H1 (cell line): ENCODE data around the gene USP1. TPM values are rescaled to one million over a fixed set of nuclear protein-coding genes. Genes with fewer than 3 reads are reported as not detected.

Source experiments
- CTCF ChIA-PET: fragments of 300-600 bp; sonication (Branson Sonifier 250); formaldehyde crosslinking; loops from one replicate; lab custom pipeline; 2021; ENCODE audit not compliant: partially characterized antibody; lab: Charles Lee
- POLR2A ChIA-PET: fragments of 300-600 bp; sonication (Branson Sonifier 250); formaldehyde crosslinking; loops from one replicate; lab custom pipeline; 2021; ENCODE audit warnings: inconsistent platforms; ENCODE audit not compliant: partially characterized antibody; lab: Charles Lee
- DNase-seq, 2 experiments: peaks; one replicate each; pipeline versions ENCODE4 v3.0.0 to v3.0.0-alpha.2; 2010 to 2022; ENCODE audit warnings: low spot score in 2 of 2, low read depth in 1 of 2, mixed read lengths in 1 of 2
- FAIRE-seq: peaks from 2 replicates; lab custom pipeline; 2011; peaks lifted over from hg19 to GRCh38; lab: Jason Lieb, UNC
- H2AFZ ChIP-seq: 2 replicates; pipeline ENCODE4 v1.8.1; 2012; ENCODE audit warnings: low read length, inconsistent platforms
- H2AK5ac ChIP-seq: 2 replicates; pipeline ENCODE4 v1.6.1; 2013; ENCODE audit warnings: low read depth, low read length
- H2BK120ac ChIP-seq: replicated peaks from 2 replicates; pipeline ENCODE3; 2013; ENCODE audit warnings: low read depth, low read length, inconsistent platforms
- H2BK12ac ChIP-seq: 2 replicates; pipeline ENCODE4 v1.6.1; 2013; ENCODE audit warnings: low read depth, low read length
- H2BK15ac ChIP-seq: 2 replicates; pipeline ENCODE4 v1.6.1; 2013; ENCODE audit warnings: low read length
- H2BK20ac ChIP-seq: 2 replicates; pipeline ENCODE4 v1.6.1; 2013; ENCODE audit warnings: low read length
- H2BK5ac ChIP-seq: 2 replicates; pipeline ENCODE4 v1.6.1; 2013; ENCODE audit warnings: low read depth, low read length
- H3K14ac ChIP-seq: 2 replicates; pipeline ENCODE4 v1.6.1; 2013; ENCODE audit warnings: inconsistent platforms; ENCODE audit not compliant: insufficient read length
- H3K18ac ChIP-seq: 2 replicates; pipeline ENCODE4 v1.6.1; 2013; ENCODE audit warnings: low read length; ENCODE audit errors: extremely low read depth
- H3K23ac ChIP-seq: 2 replicates; pipeline ENCODE4 v1.6.1; 2013; ENCODE audit warnings: inconsistent platforms; ENCODE audit not compliant: insufficient read length
- H3K23me2 ChIP-seq: 2 replicates; pipeline ENCODE4 v1.6.1; 2013; ENCODE audit warnings: low read depth, low read length
- H3K27ac ChIP-seq: 2 replicates; pipeline ENCODE4 v1.6.1; 2011; ENCODE audit warnings: low read depth, low read length, inconsistent platforms
- H3K27me3 ChIP-seq, 4 experiments: replicated peaks in 1 of 4; 1 replicate in 1 of 4; 2 replicates in 3 of 4; pipeline versions ENCODE4 v1.6.1 to v1.8.1; 2011 to 2013; ENCODE audit warnings: low read length in 3 of 4, mild to moderate bottlenecking in 3 of 4, inconsistent platforms in 2 of 4, mixed read lengths in 2 of 4, moderate library complexity in 1 of 4; ENCODE audit not compliant: control insufficient read depth in 3 of 4, insufficient read depth in 3 of 4; ENCODE audit errors: extremely low read depth in 1 of 4
- H3K36me3 ChIP-seq, 4 experiments: 2 replicates each; pipeline versions ENCODE4 v1.6.1 to v1.8.1; 2011 to 2013; ENCODE audit warnings: mild to moderate bottlenecking in 4 of 4, low read length in 3 of 4, moderate library complexity in 2 of 4, control low read depth in 1 of 4, inconsistent platforms in 1 of 4; ENCODE audit not compliant: insufficient read depth in 4 of 4, control insufficient read depth in 2 of 4
- H3K4ac ChIP-seq: replicated peaks from 2 replicates; pipeline ENCODE3; 2013; ENCODE audit warnings: low read length, low read depth, mixed read lengths, inconsistent platforms; ENCODE audit not compliant: insufficient read length
- H3K4me1 ChIP-seq, 4 experiments: replicated peaks in 1 of 4; 1 replicate in 1 of 4; 2 replicates in 3 of 4; pipeline versions ENCODE4 v1.6.1 to v1.8.1; 2011 to 2013; ENCODE audit warnings: low read length in 3 of 4, inconsistent platforms in 2 of 4, mixed read lengths in 1 of 4; ENCODE audit not compliant: insufficient read depth in 4 of 4, control insufficient read depth in 3 of 4
- H3K4me2 ChIP-seq, 2 experiments: 2 replicates each; pipeline versions ENCODE4 v1.6.1 to v1.8.1; 2011 to 2013; ENCODE audit warnings: low read depth in 2 of 2, low read length in 2 of 2, control low read depth in 1 of 2, inconsistent platforms in 1 of 2, mild to moderate bottlenecking in 1 of 2; ENCODE audit not compliant: insufficient read depth in 1 of 2
- H3K4me3 ChIP-seq, 4 experiments: fragments of 200-600, 300-600 bp in 1 of 4; sonication (generic), shearing (Covaris generic), sonication (Bioruptor Twin) in 1 of 4; 2 replicates each; pipeline versions ENCODE4 v1.5.1 to v1.8.1; 2011 to 2016; ENCODE audit warnings: low read length in 4 of 4, low read depth in 3 of 4, control low read depth in 2 of 4, inconsistent platforms in 2 of 4, mild to moderate bottlenecking in 2 of 4, mixed read lengths in 1 of 4, moderate library complexity in 1 of 4; ENCODE audit not compliant: insufficient read depth in 2 of 4; ENCODE audit errors: extremely low read depth in 1 of 4
- H3K56ac ChIP-seq: replicated peaks from 2 replicates; pipeline ENCODE3; 2013; ENCODE audit warnings: low read depth, mild to moderate bottlenecking, mixed read lengths, low read length, inconsistent platforms; ENCODE audit not compliant: insufficient read length
- H3K79me1 ChIP-seq: 2 replicates; pipeline ENCODE4 v1.6.1; 2013; ENCODE audit warnings: low read depth, low read length, control low read depth
- H3K79me2 ChIP-seq, 2 experiments: 2 replicates each; pipeline versions ENCODE4 v1.6.1 to v1.8.1; 2012 to 2013; ENCODE audit warnings: low read length in 2 of 2, mild to moderate bottlenecking in 2 of 2, inconsistent platforms in 1 of 2; ENCODE audit not compliant: insufficient read depth in 2 of 2, control insufficient read depth in 1 of 2
- H3K9ac ChIP-seq, 4 experiments: replicated peaks in 1 of 4; 1 replicate in 1 of 4; 2 replicates in 3 of 4; pipeline versions ENCODE4 v1.6.1 to v1.8.1; 2011 to 2013; ENCODE audit warnings: low read depth in 3 of 4, low read length in 3 of 4, control low read depth in 2 of 4, mild to moderate bottlenecking in 2 of 4, moderate library complexity in 2 of 4, inconsistent platforms in 1 of 4; ENCODE audit errors: extremely low read depth in 1 of 4
- H3K9me3 ChIP-seq, 2 experiments: 2 replicates each; pipeline versions ENCODE4 v1.6.1 to v1.8.1; 2012 to 2013; ENCODE audit warnings: mild to moderate bottlenecking in 2 of 2, moderate library complexity in 2 of 2, control low read depth in 1 of 2, inconsistent platforms in 1 of 2, low read depth in 1 of 2, low read length in 1 of 2, mixed read lengths in 1 of 2; ENCODE audit not compliant: insufficient read depth in 2 of 2
- H4K20me1 ChIP-seq, 2 experiments: replicated peaks in 1 of 2; 2 replicates each; pipeline versions ENCODE3 to v1.8.1; 2011 to 2013; ENCODE audit warnings: inconsistent platforms in 2 of 2, low read length in 2 of 2, mild to moderate bottlenecking in 1 of 2; ENCODE audit not compliant: insufficient read depth in 2 of 2, control insufficient read depth in 1 of 2
- H4K5ac ChIP-seq: 2 replicates; pipeline ENCODE4 v1.6.1; 2013; ENCODE audit warnings: low read length, low read depth, mixed read lengths, inconsistent platforms; ENCODE audit not compliant: insufficient read length
- H4K8ac ChIP-seq: 2 replicates; pipeline ENCODE4 v1.8.0; 2013; ENCODE audit warnings: mild to moderate bottlenecking, moderate library complexity, low read length, inconsistent platforms; ENCODE audit not compliant: insufficient read depth; ENCODE audit errors: extremely low read depth
- H4K91ac ChIP-seq: replicated peaks from 2 replicates; pipeline ENCODE3; 2013; ENCODE audit warnings: low read length, mixed read lengths, inconsistent platforms; ENCODE audit not compliant: insufficient read length
- ASH2L ChIP-seq: fragments of 200-600, 300-600 bp; sonication (generic); IDR thresholded peaks from one replicate; pipeline ENCODE4 v1.7.1; 2017; ENCODE audit warnings: low read length
- ATF3 ChIP-seq: IDR thresholded peaks from 2 replicates; pipeline ENCODE4 v1.6.1; 2011; ENCODE audit warnings: low read depth, mild to moderate bottlenecking, low read length; ENCODE audit not compliant: insufficient read depth
- BCL11A ChIP-seq, 2 experiments: IDR thresholded peaks; one replicate each; pipeline ENCODE4 v1.6.1; 2011; ENCODE audit warnings: low read depth in 2 of 2, low read length in 2 of 2, mild to moderate bottlenecking in 2 of 2
- CBX5 ChIP-seq: fragments of 300-800, 300-1000 bp; sonication (generic); IDR thresholded peaks from 2 replicates; pipeline ENCODE4 v1.7.1; 2016; ENCODE audit warnings: antibody characterized with exemption, low read length, low read depth
- CBX8 ChIP-seq: fragments of 300-800, 300-1000 bp; sonication (generic); IDR thresholded peaks from 2 replicates; pipeline ENCODE4 v1.7.1; 2016; ENCODE audit warnings: low read depth, low read length, borderline replicate concordance
- RBBP5 ChIP-seq: IDR thresholded peaks from 2 replicates; pipeline ENCODE4 v1.7.1; 2012; ENCODE audit warnings: low read depth, mild to moderate bottlenecking, inconsistent platforms, low read length, moderate library complexity, borderline replicate concordance
- SAP30 ChIP-seq: fragments of 300-600 bp; sonication (generic); IDR thresholded peaks from 2 replicates; pipeline ENCODE4 v1.7.1; 2012; ENCODE audit warnings: low read length, moderate library complexity, mild to moderate bottlenecking, inconsistent platforms; ENCODE audit not compliant: insufficient read depth, insufficient replicate concordance
- SUZ12 ChIP-seq: fragments of 200-600 bp; sonication (generic); IDR thresholded peaks from 2 replicates; pipeline ENCODE4 v1.6.1; 2012; ENCODE audit warnings: mild to moderate bottlenecking, inconsistent platforms, low read length, moderate library complexity, mixed read lengths
- TCF12 ChIP-seq: IDR thresholded peaks from 2 replicates; pipeline ENCODE4 v1.6.1; 2011; ENCODE audit warnings: low read depth, mild to moderate bottlenecking, low read length
- WGBS, 2 experiments: shearing (Covaris generic) in 1 of 2; methylation state at CpG; one replicate each; pipeline versions ENCODE4 v1.1.6 to v1.1.7; 2013 to 2015; ENCODE audit warnings: low lambda C conversion rate in 2 of 2, mixed read lengths in 2 of 2, inconsistent platforms in 1 of 2, low coverage in 1 of 2, missing lambda C conversion rate in 1 of 2; ENCODE audit not compliant: insufficient replicate concordance in 2 of 2, insufficient coverage in 1 of 2, insufficient read length in 1 of 2; ENCODE audit errors: extremely low coverage in 1 of 2, missing lambda C conversion rate in 1 of 2; 5-methylcytosine and 5-hydroxymethylcytosine counted together
- polyA plus RNA-seq, 7 experiments: library from polyadenylated mRNA; depleted of rRNA in 3 of 7; stranded (reverse) in 5 of 7; unstranded in 2 of 7; fragments of >200 nt in 5 of 7; fragments of 200-250 nt in 2 of 7; gene quantifications; 1 replicate in 5 of 7; 2 replicates in 1 of 7; 4 replicates in 1 of 7; pipeline versions ENCODE4 v1.2.1 to v1.2.3, GENCODE V29; 2011 to 2013; ENCODE audit warnings: missing spikeins in 2 of 7, mixed read lengths in 2 of 7
- total RNA-seq: library from RNA; stranded (reverse); fragmentation: NEBNext Ultra II Directional; extraction: Animal tissue kit (Norgen Biotek cat#: 25700); gene quantifications from 2 replicates; pipeline ENCODE4 v1.2.1, GENCODE V29; 2021
- TF ChIP-seq, protein P1 (sequence below): IDR thresholded peaks from 2 replicates; pipeline ENCODE4 v1.6.1; 2012; ENCODE audit warnings: inconsistent platforms
- TF ChIP-seq, protein P2 (sequence below): IDR thresholded peaks from 2 replicates; pipeline ENCODE4 v1.6.1; 2012; ENCODE audit warnings: inconsistent platforms

Gene USP1
- total and polyA plus RNA-seq, 2 of the 8 experiments (the other 6 are each of a cell fraction or from before 2014, with no cell fraction given) = 9.1 to 49.6 TPM

- peaks cover 10 to 91% (median 54%) of the 10 kb centered on the region in 4 experiments for H3K36me3 ChIP-seq
- H2BK5ac ChIP-seq = no peak overlapping the region
- H3K23ac ChIP-seq = no peak overlapping the region
- H2BK15ac ChIP-seq = no peak overlapping the region
- no peak overlapping the region for H4K5ac ChIP-seq
- H4K91ac ChIP-seq = no peak overlapping the region
- H4K20me1 ChIP-seq = peaks cover 0 to 3% of the 10 kb centered on the region in 2 experiments
- no peak overlapping the region for H3K18ac ChIP-seq
- H2AK5ac ChIP-seq = no peak overlapping the region
- H2BK20ac ChIP-seq = no peak overlapping the region
- no peak overlapping the region for H3K14ac ChIP-seq
- CTCF ChIA-PET = no interaction called here
- DNase-seq (no peak), FAIRE-seq (no peak)
- H3K4me1 ChIP-seq = no peaks in the 10 kb centered on the region
- H3K9me3 ChIP-seq = no peaks in the 10 kb centered on the region
- H3K56ac ChIP-seq = no peak overlapping the region
- H3K9ac ChIP-seq = no peak overlapping the region
- H2AFZ ChIP-seq = no peak overlapping the region
- H2BK12ac ChIP-seq = no peak overlapping the region
- H3K4me2 ChIP-seq = no peak overlapping the region
- H3K4ac ChIP-seq = no peak overlapping the region
- no peak overlapping the region for H3K27ac ChIP-seq
- H2BK120ac ChIP-seq = no peak overlapping the region
- H3K79me2 ChIP-seq = peaks cover 2 to 38% of the 10 kb centered on the region in 2 experiments; a peak in 3 of 4 replicates
- no peak overlapping the region for H4K8ac ChIP-seq
- H3K4me3 ChIP-seq = no peak overlapping the region
- no peaks in the 10 kb centered on the region for H3K79me1 ChIP-seq
- WGBS, 2 experiments = 88% methylated on average over 1 of the region's 1 CpG; no CpG with 5 or more reads in 1 of the 2 experiments
- H3K27me3 ChIP-seq = no peaks in the 10 kb centered on the region
- H3K23me2 ChIP-seq = no peaks in the 10 kb centered on the region
- POLR2A ChIA-PET = interaction anchor here (0.9 kb wide), 1 partner anchor 231 kb away, joined by 3 read pairs; no protein-coding TSS in a partner anchor
- TF ChIP-seq ASH2L (no peak), TCF12 (no peak), RBBP5 (no peak), SAP30 (no peak), SUZ12 (no peak), ATF3 (no peak), BCL11A (IDR thresholded peaks at IDR 0.05; ENCODE audit: low read depth in 2 of 2, low read length in 2 of 2) (no peak), CBX5 (no peak), CBX8 (no peak)
- TF ChIP-seq, protein P1, sequence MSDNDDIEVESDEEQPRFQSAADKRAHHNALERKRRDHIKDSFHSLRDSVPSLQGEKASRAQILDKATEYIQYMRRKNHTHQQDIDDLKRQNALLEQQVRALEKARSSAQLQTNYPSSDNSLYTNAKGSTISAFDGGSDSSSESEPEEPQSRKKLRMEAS = no peak
- TF ChIP-seq, protein P2, sequence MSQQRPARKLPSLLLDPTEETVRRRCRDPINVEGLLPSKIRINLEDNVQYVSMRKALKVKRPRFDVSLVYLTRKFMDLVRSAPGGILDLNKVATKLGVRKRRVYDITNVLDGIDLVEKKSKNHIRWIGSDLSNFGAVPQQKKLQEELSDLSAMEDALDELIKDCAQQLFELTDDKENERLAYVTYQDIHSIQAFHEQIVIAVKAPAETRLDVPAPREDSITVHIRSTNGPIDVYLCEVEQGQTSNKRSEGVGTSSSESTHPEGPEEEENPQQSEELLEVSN = no peak
Measured at GRCh38 chr1:62444701-62445100, 7.9 kb downstream of the USP1 start.
